Osteocyte (in vitro differentiated cells): Measurements from ENCODE around the gene CENPP. TPM values are rescaled to one million over a fixed set of nuclear protein-coding genes. Genes with fewer than 3 reads are reported as not detected.

Experiments
- DNase-seq: peaks from one replicate; pipeline ENCODE4 v3.0.0; 2021; ENCODE audit warnings: mixed read lengths; ENCODE audit not compliant: unreplicated experiment; ENCODE audit errors: extremely low spot score
- H3K27ac Mint-ChIP-seq: one replicate; pipeline ENCODE4 v1.8.0; 2021; ENCODE audit warnings: mild to moderate bottlenecking, mixed read lengths; ENCODE audit not compliant: unreplicated experiment
- H3K27me3 Mint-ChIP-seq: one replicate; pipeline ENCODE4 v1.8.0; 2021; ENCODE audit warnings: mixed read lengths; ENCODE audit not compliant: unreplicated experiment
- H3K36me3 Mint-ChIP-seq: one replicate; pipeline ENCODE4 v1.8.0; 2021; ENCODE audit warnings: mixed read lengths; ENCODE audit not compliant: unreplicated experiment
- H3K4me1 Mint-ChIP-seq: one replicate; pipeline ENCODE4 v1.8.0; 2021; ENCODE audit warnings: mixed read lengths; ENCODE audit not compliant: unreplicated experiment
- H3K4me3 Mint-ChIP-seq: one replicate; pipeline ENCODE4 v1.8.0; 2021; ENCODE audit warnings: mild to moderate bottlenecking, moderate library complexity, mixed read lengths; ENCODE audit not compliant: unreplicated experiment
- H3K9me3 Mint-ChIP-seq: one replicate; pipeline ENCODE4 v1.8.0; 2021; ENCODE audit warnings: mixed read lengths; ENCODE audit not compliant: unreplicated experiment
- CTCF ChIP-seq: fragments of 200-600 bp; sonication (generic); IDR thresholded peaks from 2 replicates; pipeline ENCODE4 v1.5.0; 2021; ENCODE audit warnings: antibody characterized with exemption, mild to moderate bottlenecking, moderate library complexity
- total RNA-seq: library from RNA; stranded (reverse); gene quantifications from 2 replicates; pipeline ENCODE4 v1.2.1, GENCODE V29; 2021

Gene CENPP
- total RNA-seq, 1 donor from 2014 or later, result 11.6 TPM

DNA sequence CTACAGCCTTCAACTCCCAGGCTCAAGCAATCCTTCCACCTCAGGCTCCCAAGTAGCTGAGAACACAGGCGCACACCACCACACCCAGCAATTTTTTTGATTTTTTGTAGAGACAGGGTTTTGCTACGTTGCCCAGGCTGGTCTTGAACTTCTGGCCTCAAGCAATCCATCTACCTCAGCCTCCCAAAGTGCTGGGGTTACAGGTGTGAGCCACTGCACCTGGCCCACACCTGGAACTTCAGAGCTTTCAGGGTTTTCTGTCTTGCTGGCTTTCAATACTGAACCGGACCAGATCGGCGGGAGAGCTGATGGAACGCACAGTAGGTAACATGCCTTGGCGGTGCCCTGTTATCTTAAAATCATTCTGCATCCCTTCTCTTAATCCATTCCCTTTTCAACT lies 313.4 kb downstream of the CENPP start:
- TF ChIP-seq CTCF, result no peak
- H3K36me3 Mint-ChIP-seq, result peaks cover 38% of the 10 kb centered on the region
- DNase-seq, result peak; percentile 42
- H3K4me3 Mint-ChIP-seq, result no peak overlapping the region
- no peaks in the 10 kb centered on the region for H3K27me3 Mint-ChIP-seq
- H3K4me1 Mint-ChIP-seq, result peaks cover 9% of the 10 kb centered on the region
- no peak overlapping the region for H3K27ac Mint-ChIP-seq
- no peaks in the 10 kb centered on the region for H3K9me3 Mint-ChIP-seq

DNA sequence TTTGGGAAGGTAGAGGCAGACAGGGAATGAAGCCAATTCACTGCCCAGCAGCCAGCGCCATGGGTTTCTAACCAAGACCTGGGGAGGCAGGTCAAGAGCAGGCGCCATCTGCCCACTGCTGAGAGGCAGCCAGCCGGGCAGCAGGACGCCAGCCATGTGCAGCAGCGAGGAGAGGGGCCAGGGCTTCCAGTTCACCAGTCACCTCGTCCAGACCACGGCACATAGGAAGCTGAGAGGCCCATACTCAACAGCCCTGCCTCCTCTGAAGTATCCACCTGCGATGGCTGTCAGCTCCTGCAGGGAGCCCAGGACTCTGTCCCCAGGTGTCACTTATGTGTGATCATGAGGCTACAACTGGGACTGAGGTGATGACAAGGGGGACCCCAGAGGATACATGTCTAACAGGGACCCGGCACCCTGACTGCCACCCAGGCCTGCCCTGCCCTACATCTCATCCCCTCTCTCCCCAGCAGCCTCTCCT lies 314.1 kb downstream of the CENPP start:
- H3K4me1 Mint-ChIP-seq, result peaks cover 2% of the 10 kb centered on the region
- no peak overlapping the region for H3K4me3 Mint-ChIP-seq
- H3K9me3 Mint-ChIP-seq, result no peaks in the 10 kb centered on the region
- H3K36me3 Mint-ChIP-seq, result peaks cover 43% of the 10 kb centered on the region
- DNase-seq, result peak; percentile 75
- no peaks in the 10 kb centered on the region for H3K27me3 Mint-ChIP-seq
- TF ChIP-seq CTCF, result no peak
- H3K27ac Mint-ChIP-seq, result no peak overlapping the region

GRCh38 chr9:92640398-92641091 lies 314.8 kb downstream of the CENPP start:
- TF ChIP-seq CTCF, result no peak
- H3K9me3 Mint-ChIP-seq, result no peaks in the 10 kb centered on the region
- no peak overlapping the region for H3K27ac Mint-ChIP-seq
- H3K4me3 Mint-ChIP-seq, result no peak overlapping the region
- no peaks in the 10 kb centered on the region for H3K27me3 Mint-ChIP-seq
- H3K36me3 Mint-ChIP-seq, result peaks cover 48% of the 10 kb centered on the region
- H3K4me1 Mint-ChIP-seq, result peaks cover 2% of the 10 kb centered on the region
- peak; percentile 80 for DNase-seq

GRCh38 chr9:92641092-92641809 lies 315.5 kb downstream of the CENPP start:
- Mint-ChIP-seq H3K4me1 (peaks cover 2% of the 10 kb centered on the region), H3K4me3 (no peak overlapping the region), H3K36me3 (peaks cover 49% of the 10 kb centered on the region), H3K9me3 (no peaks in the 10 kb centered on the region), H3K27me3 (no peaks in the 10 kb centered on the region), H3K27ac (no peak overlapping the region)
- DNase-seq, result peak; percentile 59
- no peak for TF ChIP-seq CTCF

GRCh38 chr9:92642041-92642451 lies 316.3 kb downstream of the CENPP start:
- DNase-seq, result peak; percentile 80
- TF ChIP-seq CTCF, result no peak
- Mint-ChIP-seq H3K27me3 (no peaks in the 10 kb centered on the region), H3K4me3 (no peak overlapping the region), H3K4me1 (peaks cover 2% of the 10 kb centered on the region), H3K9me3 (no peaks in the 10 kb centered on the region), H3K36me3 (peaks cover 51% of the 10 kb centered on the region), H3K27ac (no peak overlapping the region)
